Measurements from ENCODE around the gene PLGRKT.

DNA sequence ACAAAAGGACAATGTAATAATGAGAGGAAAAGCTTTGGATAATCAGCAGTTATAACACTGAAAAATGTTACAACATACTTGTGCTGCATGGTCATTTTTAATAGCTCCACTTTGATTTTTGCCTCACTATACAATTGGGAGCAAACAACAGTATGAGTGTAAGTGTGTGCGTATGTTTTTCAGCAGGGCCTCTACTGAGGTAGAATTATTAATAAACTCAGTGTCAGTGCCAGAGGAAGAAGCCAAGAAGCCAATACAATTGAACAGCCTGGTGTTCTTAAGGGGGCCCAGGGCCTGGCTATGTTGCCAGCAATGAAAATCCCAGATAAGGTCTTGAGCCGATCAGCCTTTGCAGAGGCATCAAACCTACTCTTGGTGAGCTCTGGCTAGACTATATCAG, 81.9 kb downstream of the PLGRKT start:
- TF ChIP-seq, protein P1, sequence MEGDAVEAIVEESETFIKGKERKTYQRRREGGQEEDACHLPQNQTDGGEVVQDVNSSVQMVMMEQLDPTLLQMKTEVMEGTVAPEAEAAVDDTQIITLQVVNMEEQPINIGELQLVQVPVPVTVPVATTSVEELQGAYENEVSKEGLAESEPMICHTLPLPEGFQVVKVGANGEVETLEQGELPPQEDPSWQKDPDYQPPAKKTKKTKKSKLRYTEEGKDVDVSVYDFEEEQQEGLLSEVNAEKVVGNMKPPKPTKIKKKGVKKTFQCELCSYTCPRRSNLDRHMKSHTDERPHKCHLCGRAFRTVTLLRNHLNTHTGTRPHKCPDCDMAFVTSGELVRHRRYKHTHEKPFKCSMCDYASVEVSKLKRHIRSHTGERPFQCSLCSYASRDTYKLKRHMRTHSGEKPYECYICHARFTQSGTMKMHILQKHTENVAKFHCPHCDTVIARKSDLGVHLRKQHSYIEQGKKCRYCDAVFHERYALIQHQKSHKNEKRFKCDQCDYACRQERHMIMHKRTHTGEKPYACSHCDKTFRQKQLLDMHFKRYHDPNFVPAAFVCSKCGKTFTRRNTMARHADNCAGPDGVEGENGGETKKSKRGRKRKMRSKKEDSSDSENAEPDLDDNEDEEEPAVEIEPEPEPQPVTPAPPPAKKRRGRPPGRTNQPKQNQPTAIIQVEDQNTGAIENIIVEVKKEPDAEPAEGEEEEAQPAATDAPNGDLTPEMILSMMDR (IDR thresholded peaks at IDR 0.05; ENCODE audit: insufficient read depth, low read length, poor library complexity, severe bottlenecking) = no peak
- no peak for TF ChIP-seq EZH2phosphoT487 (conservative IDR thresholded peaks at IDR 0.05; ENCODE audit: low read length)
